ENCODE results near the gene BCAS4.

GRCh38 chr20:50799176-50799889 is 4.5 kb downstream of the BCAS4 start:
- TF ChIP-seq MAX (IDR thresholded peaks at IDR 0.05) (no peak), CEBPB (IDR thresholded peaks at IDR 0.05) (no peak), YY1 (IDR thresholded peaks at IDR 0.05; ENCODE audit: low read depth) (no peak), RAD21 (IDR thresholded peaks at IDR 0.05; ENCODE audit: low read depth) (no peak), TAF1 (IDR thresholded peaks at IDR 0.05; ENCODE audit: low read depth) (no peak), ZBTB7A (IDR thresholded peaks at IDR 0.05; ENCODE audit: low read depth) (no peak), EGR1 (IDR thresholded peaks at IDR 0.05) (no peak), USF1 (IDR thresholded peaks at IDR 0.05) (no peak), EP300 (IDR thresholded peaks at IDR 0.05; ENCODE audit: borderline replicate concordance) (no peak)
- TF ChIP-seq, protein P1, sequence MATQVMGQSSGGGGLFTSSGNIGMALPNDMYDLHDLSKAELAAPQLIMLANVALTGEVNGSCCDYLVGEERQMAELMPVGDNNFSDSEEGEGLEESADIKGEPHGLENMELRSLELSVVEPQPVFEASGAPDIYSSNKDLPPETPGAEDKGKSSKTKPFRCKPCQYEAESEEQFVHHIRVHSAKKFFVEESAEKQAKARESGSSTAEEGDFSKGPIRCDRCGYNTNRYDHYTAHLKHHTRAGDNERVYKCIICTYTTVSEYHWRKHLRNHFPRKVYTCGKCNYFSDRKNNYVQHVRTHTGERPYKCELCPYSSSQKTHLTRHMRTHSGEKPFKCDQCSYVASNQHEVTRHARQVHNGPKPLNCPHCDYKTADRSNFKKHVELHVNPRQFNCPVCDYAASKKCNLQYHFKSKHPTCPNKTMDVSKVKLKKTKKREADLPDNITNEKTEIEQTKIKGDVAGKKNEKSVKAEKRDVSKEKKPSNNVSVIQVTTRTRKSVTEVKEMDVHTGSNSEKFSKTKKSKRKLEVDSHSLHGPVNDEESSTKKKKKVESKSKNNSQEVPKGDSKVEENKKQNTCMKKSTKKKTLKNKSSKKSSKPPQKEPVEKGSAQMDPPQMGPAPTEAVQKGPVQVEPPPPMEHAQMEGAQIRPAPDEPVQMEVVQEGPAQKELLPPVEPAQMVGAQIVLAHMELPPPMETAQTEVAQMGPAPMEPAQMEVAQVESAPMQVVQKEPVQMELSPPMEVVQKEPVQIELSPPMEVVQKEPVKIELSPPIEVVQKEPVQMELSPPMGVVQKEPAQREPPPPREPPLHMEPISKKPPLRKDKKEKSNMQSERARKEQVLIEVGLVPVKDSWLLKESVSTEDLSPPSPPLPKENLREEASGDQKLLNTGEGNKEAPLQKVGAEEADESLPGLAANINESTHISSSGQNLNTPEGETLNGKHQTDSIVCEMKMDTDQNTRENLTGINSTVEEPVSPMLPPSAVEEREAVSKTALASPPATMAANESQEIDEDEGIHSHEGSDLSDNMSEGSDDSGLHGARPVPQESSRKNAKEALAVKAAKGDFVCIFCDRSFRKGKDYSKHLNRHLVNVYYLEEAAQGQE (IDR thresholded peaks at IDR 0.05; ENCODE audit: low read depth): no peak

Measured in Ishikawa (cell line).